NCI-H1092 (cell line): ENCODE results near the gene C2CD2.
"Not testable (repeated sequence)": the region's sequence is repeated elsewhere in the genome, so short reads cannot be mapped to it uniquely, and the experiment has no call there.

Experiments
- DNase-seq: peaks from one replicate; lab custom pipeline; 2025; lab: John Stamatoyannopoulos, UW

The C2CD2 gene

DNA sequence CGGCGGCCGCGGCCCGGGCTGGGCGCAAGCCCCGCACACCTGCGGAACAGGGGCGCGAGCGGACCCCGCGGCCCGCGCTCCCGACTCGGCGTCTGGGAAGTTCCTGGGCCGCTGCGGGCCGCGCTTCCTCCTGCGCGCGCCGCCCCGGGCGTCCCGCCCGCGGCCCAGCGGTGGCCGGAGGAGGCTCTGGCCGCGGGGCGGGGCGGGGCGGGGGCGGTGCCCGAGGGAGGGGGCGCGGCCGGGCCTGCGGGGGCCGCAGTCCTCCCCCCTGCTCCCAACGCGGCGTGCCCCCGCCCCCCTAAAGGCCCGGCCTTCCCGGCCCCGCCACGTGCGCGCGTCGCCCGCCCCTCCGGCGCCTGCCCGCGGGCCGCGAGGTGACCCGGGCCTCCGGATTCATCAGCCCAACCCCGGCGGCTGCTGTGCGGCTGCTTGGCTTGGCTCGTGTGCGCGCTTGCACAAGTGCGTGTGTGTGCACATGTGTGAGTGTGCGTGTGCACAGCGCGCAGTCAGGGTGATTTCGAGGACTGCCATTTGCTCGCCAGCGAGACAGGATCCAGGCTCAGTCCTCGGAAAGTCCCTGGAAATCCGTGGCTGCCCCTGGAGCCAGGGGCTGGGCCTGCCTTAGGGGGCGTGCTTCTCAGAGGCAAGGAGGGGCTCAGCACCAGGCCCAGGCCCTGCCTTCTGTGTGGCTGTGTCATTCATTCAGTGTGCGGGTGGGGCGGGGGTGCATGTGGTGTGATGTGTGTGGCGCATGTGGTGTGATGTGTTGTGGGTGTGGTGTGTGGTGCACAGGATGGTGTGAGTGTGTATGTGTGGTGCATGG is at the start of gene C2CD2:
Gene C2CD2 (minus strand): TSS at position 188 of the 823 bp plus-strand sequence. CDS start 370 bp downstream, outside the sequence.
- peak; percentile 19 for DNase-seq

DNA sequence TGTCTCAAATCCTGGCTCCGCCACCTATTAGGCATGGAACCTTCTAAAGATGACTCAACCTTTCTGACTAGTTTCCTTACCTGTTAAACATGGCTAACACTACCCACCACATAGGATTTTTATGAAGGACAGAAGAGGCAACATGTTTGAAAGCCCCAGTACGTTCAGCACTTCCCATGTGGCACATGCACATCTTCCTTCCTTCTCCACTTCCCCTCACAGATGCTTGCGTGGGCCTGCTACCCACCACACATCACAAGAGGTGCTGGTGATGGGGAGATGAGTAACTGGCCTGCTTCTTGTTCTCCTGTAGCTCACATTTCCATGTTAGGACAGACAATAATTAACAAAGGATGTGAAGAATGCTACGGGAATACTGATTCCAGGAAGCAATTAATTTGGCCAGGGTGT is 49.2 kb upstream of the C2CD2 start:
- no peak for DNase-seq

DNA sequence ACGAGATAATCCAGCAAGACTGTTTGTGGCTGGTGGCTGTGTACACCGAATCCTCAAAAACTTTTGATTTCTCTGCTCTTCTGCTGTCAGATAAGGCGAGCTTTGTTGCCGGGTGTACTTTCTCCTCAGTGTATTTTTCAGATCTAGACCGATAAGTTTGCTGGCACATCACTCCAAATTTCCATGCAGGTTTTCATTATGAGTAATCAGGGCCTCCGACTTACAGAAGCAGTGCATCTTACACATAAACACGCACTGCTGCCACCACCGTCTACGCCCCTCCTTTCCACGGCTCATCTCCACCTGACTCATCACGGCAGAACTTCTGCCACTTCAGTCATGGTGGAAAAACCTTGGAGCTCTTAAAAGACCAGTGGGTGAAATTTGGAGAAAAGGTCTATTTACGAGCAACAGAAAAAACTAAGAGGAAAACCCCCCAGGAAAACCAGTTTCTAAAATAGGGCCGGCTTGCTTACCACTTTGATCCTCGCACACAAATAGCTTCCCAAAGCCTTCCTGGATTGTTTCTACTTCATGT is 48.7 kb upstream of the C2CD2 start:
- no peak for DNase-seq

- no peak for DNase-seq
Observed at GRCh38 chr21:42001781-42002180, 48.0 kb upstream of the C2CD2 start.

DNA sequence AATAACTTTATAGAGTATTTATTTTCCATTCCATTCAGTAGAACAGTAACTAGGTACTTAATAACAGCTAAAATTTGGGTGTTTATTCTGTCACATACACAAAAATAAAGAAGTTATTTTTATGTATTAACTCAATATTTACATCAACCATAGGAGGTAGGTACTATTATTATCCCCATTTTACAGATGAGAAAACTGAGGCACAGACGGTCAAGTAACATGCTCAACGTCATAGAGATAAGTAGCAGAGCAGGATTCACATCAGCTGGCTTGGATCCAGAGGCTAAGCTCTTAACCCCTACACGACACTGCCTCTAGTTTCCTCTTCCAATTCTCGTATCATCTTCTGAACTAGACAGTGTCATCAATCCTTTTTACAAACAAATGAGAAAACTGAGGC is 47.1 kb upstream of the C2CD2 start:
- no peak for DNase-seq

- no peak for DNase-seq
Observed at GRCh38 chr21:41997657-41998056, 43.8 kb upstream of the C2CD2 start.

DNA sequence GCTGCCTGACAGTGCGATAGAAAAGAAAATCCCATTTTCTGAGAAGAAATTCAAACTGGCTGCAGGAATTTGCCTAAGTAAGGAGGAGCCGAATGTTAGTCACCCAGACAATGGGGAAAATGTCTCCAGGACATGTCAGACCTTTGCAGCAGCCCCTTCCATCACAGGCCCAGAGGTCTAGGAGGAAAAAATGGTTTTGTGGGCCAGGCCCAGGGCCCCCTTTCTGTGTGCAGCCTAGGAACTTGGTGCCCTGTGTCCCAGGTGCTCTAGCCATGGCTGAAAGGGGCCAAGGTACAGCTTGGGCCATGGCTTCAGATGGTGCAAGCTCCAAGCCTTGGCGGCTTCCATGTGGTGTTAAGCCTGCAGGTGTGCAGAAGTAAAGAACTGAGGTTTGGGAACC is 41.8 kb upstream of the C2CD2 start:
- DNase-seq, result no peak

DNA sequence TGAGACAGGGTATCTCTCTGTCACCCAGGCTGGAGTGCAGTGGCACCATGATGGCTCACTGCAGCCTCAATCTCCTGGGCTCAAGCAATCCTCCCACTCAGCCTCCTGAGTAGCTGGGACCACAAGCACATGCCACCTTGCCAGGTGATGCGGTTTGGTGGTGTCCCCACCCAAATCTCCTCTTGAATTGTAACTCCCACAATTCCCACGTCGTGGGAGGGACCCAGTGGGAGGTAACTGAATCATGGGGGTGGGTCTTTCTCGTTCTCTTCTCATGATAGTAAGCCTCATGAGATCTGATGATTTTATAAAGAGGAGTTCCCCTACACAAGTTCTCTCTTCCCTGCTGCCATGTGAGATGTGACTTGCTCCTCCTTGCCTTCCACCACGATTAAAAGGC is 40.8 kb upstream of the C2CD2 start:
- DNase-seq, result not testable (repeated sequence)

- DNase-seq, result no peak
Observed at GRCh38 chr21:41993744-41994143, 39.9 kb upstream of the C2CD2 start.

- no peak for DNase-seq
Observed at GRCh38 chr21:41992576-41992975, 38.8 kb upstream of the C2CD2 start.

GRCh38 chr21:41991659-41992058 is 37.8 kb upstream of the C2CD2 start:
- no peak for DNase-seq

- DNase-seq, result no peak
Observed at GRCh38 chr21:41989698-41990097, 35.9 kb upstream of the C2CD2 start.

DNA sequence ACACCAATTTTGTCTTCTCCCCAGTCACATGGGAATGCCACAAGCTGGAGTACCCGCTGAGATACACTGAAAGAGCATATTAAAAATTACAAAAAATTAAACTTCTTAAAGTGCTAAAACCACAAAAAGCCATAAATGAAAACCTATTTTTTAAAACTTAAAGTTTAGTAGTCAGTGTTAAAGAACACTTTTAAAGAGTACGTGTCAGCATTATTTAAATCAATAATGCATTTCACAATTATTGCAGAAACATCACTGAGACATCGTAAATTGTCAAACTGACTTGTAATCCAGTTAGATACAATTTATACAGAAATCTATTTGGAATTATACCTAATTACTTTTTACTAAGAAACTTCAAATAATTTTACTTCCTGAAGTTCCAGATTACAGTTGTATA is 33.5 kb upstream of the C2CD2 start:
- no peak for DNase-seq

- no peak for DNase-seq
Observed at GRCh38 chr21:41985662-41986416, 32.0 kb upstream of the C2CD2 start.

DNA sequence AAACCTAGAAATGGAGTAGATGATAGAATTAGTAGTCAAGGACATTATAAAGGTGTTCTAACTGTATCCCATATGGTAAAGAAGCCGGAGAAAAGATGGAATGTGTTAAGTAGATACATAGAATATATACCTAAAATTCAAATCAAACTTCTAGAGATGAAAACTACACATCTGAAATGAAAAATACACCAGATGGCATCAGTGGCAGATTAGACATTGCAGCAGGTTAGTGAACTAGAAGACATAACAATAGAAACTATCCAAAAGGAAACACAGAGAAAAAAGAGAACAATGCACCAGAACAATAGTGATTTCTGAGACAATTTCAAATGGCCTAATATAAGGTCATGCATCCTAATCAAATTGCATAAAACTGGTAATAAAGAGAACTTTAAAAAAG is 29.4 kb upstream of the C2CD2 start:
- DNase-seq, result no peak

- DNase-seq, result no peak
Observed at GRCh38 chr21:41980561-41980960, 26.7 kb upstream of the C2CD2 start.

DNA sequence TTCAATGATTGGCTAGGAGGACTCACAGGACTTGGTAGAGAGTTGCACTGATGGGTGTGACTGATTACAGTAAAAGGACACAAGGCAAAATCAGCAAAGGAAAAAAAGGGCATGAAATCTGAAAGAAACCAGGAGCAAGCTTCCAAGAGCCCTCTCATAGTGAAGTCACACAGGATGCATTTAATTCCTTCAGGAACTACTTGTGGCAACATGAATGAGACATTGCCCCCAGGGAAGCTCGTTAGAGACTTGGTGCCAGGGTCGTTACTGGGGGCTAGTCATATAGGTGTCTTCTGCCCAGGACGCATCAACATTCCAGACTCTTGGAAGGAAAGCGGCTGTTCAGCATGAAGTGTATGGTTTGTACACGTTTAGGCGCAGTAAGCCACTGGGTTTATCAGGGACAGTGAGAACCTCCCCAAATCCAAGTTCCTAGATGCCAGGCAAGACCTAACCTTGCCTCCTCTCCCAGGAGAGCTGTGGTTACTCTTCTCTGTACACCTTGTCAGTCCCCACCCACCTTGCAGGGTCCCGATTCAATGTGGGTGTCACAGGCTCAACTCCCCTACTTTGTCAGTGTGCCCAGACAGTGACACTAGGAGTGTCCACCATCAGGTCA is 26.0 kb upstream of the C2CD2 start:
- DNase-seq, result no peak

- DNase-seq, result no peak
Observed at GRCh38 chr21:41979335-41979734, 25.5 kb upstream of the C2CD2 start.

- DNase-seq, result no peak
Observed at GRCh38 chr21:41977034-41977950, 23.5 kb upstream of the C2CD2 start.

DNA sequence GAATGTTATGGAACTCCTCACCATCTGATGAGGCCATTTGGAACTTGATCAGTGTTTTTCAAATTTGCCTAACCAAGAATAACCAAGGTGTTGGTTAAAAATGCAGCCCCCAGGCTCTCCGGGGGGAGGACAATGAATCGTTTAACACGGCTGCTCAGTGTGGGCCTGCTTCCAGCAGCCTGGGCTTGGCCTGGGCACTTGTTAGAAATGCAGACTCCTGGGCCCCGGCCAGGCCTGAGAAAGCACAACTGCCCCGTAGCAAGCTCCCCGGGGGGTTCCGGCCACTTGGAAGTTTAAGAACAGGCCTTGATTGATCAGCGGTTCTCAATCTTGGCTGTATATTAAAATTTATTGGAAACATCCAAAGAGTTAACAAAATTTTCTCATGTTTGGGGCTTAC is 22.8 kb upstream of the C2CD2 start:
- DNase-seq, result no peak
